ENCODE measurements around the gene QPCTL. TPM values are rescaled to one million over a fixed set of nuclear protein-coding genes. Genes with fewer than 3 reads are reported as not detected.

QPCTL gene
- total RNA-seq, 1 experiment from 2014 or later = 13.7 TPM

- Mint-ChIP-seq H3K9me3 (no peaks in the 10 kb centered on the region), H3K27me3 (ENCODE audit: low read depth) (peaks cover 32% of the 10 kb centered on the region), H3K4me3 (peak overlapping the region; percentile 53 to 73), H3K36me3 (ENCODE audit: insufficient read depth in 1 of 3, low read depth in 3 of 3) (peaks cover 13 to 23% (median 20%) of the 10 kb centered on the region in 3 experiments), H3K27ac (peak overlapping the region in 1 of 3 experiments; percentile 59; a peak in 1 of 7 replicates), H3K4me1 (peaks cover 7 to 19% of the 10 kb centered on the region in 2 experiments)
- no peak overlapping the region for H2BK15ac ChIP-seq (ENCODE audit: low read depth, low read length)
- H2AFZ ChIP-seq (ENCODE audit: low read length) = no peak overlapping the region
- H4K20me1 ChIP-seq (ENCODE audit: control insufficient read depth, insufficient read depth, insufficient read length) = no peaks in the 10 kb centered on the region
- H3K56ac ChIP-seq (ENCODE audit: insufficient read length, low read depth, low read length) = no peak overlapping the region
- no peak overlapping the region for H4K91ac ChIP-seq (ENCODE audit: insufficient read length, low read depth, low read length)
- no peaks in the 10 kb centered on the region for H3K9me3 ChIP-seq (ENCODE audit: control insufficient read depth, low read depth, low read length)
- H3K23me2 ChIP-seq (ENCODE audit: insufficient read length, low read depth, low read length, poor library complexity, severe bottlenecking) = peaks cover 11% of the 10 kb centered on the region
- H3K79me2 ChIP-seq (ENCODE audit: insufficient read depth, low read length) = no peaks in the 10 kb centered on the region
- no peak overlapping the region for H4K8ac ChIP-seq (replicated peaks; ENCODE audit: insufficient read length, low read depth, low read length)
- H2BK20ac ChIP-seq (ENCODE audit: low read depth, low read length, poor library complexity, severe bottlenecking) = no peak overlapping the region
- no peak overlapping the region for H3K14ac ChIP-seq (ENCODE audit: insufficient read depth, low read length)
- no peak overlapping the region for H2AK5ac ChIP-seq (ENCODE audit: insufficient read length, low read length)
- H3K4me1 ChIP-seq (ENCODE audit: insufficient read depth, low read length) = no peaks in the 10 kb centered on the region
- WGBS (ENCODE audit: extremely low coverage, insufficient read length, low lambda C conversion rate) = no CpG with 5 or more reads among the region's 51 CpGs
- H3K79me1 ChIP-seq (ENCODE audit: insufficient read depth, low read depth, low read length, poor library complexity, severe bottlenecking) = no peaks in the 10 kb centered on the region
- TF ChIP-seq CTCF (conservative IDR thresholded peaks at IDR 0.05) = peak; percentile 99
- no peak overlapping the region for H2BK12ac ChIP-seq (ENCODE audit: insufficient read length, low read depth, low read length)
- H3K23ac ChIP-seq (ENCODE audit: insufficient read length, low read depth, low read length) = no peak overlapping the region
- no peak overlapping the region for H4K5ac ChIP-seq (ENCODE audit: insufficient read length, low read depth, low read length)
- DNase-seq = peak; percentile 94
- no peak overlapping the region for H3T11ph ChIP-seq (ENCODE audit: low read length)
- H2BK5ac ChIP-seq (ENCODE audit: insufficient read length, low read length) = no peak overlapping the region
- no peaks in the 10 kb centered on the region for H3K27me3 ChIP-seq (ENCODE audit: insufficient read depth, low read length)
- no peak overlapping the region for H3K4ac ChIP-seq (ENCODE audit: low read depth, low read length)
- no peak overlapping the region for H3K9ac ChIP-seq (ENCODE audit: extremely low read depth, insufficient read length, low read length)
- H3K18ac ChIP-seq (ENCODE audit: insufficient read length, low read depth, low read length) = no peak overlapping the region
- H2BK120ac ChIP-seq (ENCODE audit: low read depth, low read length, poor library complexity, severe bottlenecking) = no peak overlapping the region
- peak overlapping the region; percentile 20 for H3K4me2 ChIP-seq (ENCODE audit: insufficient read depth, insufficient read length, low read length)
- H3K27ac ChIP-seq (ENCODE audit: insufficient read length, low read depth, low read length) = no peak overlapping the region
These were observed 11.0 kb upstream of the QPCTL start for GRCh38 chr19:45681391-45682015.
